ENCODE measurements around the gene AFF2.
A peak's percentile ranks its signal among the peaks of the same experiment; 100 is the strongest.

Gene AFF2

GRCh38 chrX:148500423-148501385 lies at the start of gene AFF2:
AFF2 (plus strand) TSS chrX:148500617; CDS start chrX:148501098, 481 bp downstream.
- DNase-seq, result peak; percentile 13 to 16

- DNase-seq, result no peak
Observed at GRCh38 chrX:148457279-148457678, 43.1 kb upstream of the AFF2 start.

GRCh38 chrX:148459343-148459742 lies 41.1 kb upstream of the AFF2 start:
- DNase-seq, result no peak

GRCh38 chrX:148466292-148466691 lies 34.1 kb upstream of the AFF2 start:
- DNase-seq, result no peak

GRCh38 chrX:148470324-148470723 lies 30.1 kb upstream of the AFF2 start:
- DNase-seq, result no peak

GRCh38 chrX:148474030-148474429 lies 26.4 kb upstream of the AFF2 start:
- DNase-seq, result no peak

- DNase-seq, result no peak
Observed at GRCh38 chrX:148492057-148492456, 8.4 kb upstream of the AFF2 start.

- no peak for DNase-seq
Observed at GRCh38 chrX:148495176-148495575, 5.2 kb upstream of the AFF2 start.

- no peak for DNase-seq
Observed at GRCh38 chrX:148498067-148498466, 2.4 kb upstream of the AFF2 start.

- DNase-seq, result no peak
Observed at GRCh38 chrX:148499638-148500422, 587 bp upstream of the AFF2 start.

- no peak for DNase-seq
Observed at GRCh38 chrX:148501386-148502066, 1.1 kb downstream of the AFF2 start.

GRCh38 chrX:148504506-148504905 lies 4.1 kb downstream of the AFF2 start:
- no peak for DNase-seq

GRCh38 chrX:148507418-148507817 lies 7.0 kb downstream of the AFF2 start:
- DNase-seq, result no peak

GRCh38 chrX:148512453-148512852 lies 12.0 kb downstream of the AFF2 start:
- DNase-seq, result no peak

GRCh38 chrX:148513661-148514060 lies 13.2 kb downstream of the AFF2 start:
- no peak for DNase-seq

- no peak for DNase-seq
Observed at GRCh38 chrX:148517176-148517575, 16.8 kb downstream of the AFF2 start.

- no peak for DNase-seq
Observed at GRCh38 chrX:148522006-148522405, 21.6 kb downstream of the AFF2 start.

- DNase-seq, result no peak
Observed at GRCh38 chrX:148523303-148524080, 23.1 kb downstream of the AFF2 start.

- DNase-seq, result no peak
Observed at GRCh38 chrX:148530464-148531077, 30.2 kb downstream of the AFF2 start.

GRCh38 chrX:148534291-148534690 lies 33.9 kb downstream of the AFF2 start:
- DNase-seq, result no peak

- no peak for DNase-seq
Observed at GRCh38 chrX:148535639-148536038, 35.2 kb downstream of the AFF2 start.

GRCh38 chrX:148536961-148537360 lies 36.5 kb downstream of the AFF2 start:
- no peak for DNase-seq
